Measurements from ENCODE around the gene SDK1.

The SDK1 gene

DNA sequence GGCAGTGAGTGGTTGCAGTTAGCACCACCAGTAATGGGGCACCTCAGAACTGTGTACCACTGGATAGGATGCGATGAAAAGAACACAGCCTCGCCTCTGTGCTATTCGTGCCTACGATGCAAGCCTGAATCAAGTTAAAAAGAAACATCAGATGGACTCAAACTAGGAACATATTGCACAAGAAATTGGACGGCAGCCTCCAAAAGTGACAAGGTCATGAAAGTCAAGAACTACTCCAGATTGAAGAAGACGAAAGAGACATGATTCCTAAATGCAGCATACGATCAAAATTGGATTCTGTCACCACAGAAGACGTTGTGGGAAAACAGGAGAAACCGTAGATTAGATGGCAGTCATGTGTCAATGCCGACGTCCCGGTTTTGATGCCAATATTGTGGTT lies 732.9 kb downstream of the SDK1 start:
- Histone ChIP-seq H4K20me1 (ENCODE audit: control insufficient read depth, insufficient read depth, low read depth, low read length) (no peaks in the 10 kb centered on the region), H3K9me3 (ENCODE audit: control insufficient read depth, insufficient read depth, low read length) (peaks cover 4% of the 10 kb centered on the region; the same call in 1 of the 2 replicates), H3K9me2 (replicated peaks; ENCODE audit: control insufficient read depth, low read length) (no peaks in the 10 kb centered on the region), H3K27ac (ENCODE audit: low read depth, low read length) (no peak overlapping the region), H3F3A (ENCODE audit: control insufficient read depth, insufficient read depth) (no peaks in the 10 kb centered on the region), H3K4me2 (ENCODE audit: low read length) (no peak overlapping the region), H3K79me2 (ENCODE audit: control insufficient read depth, low read length) (no peaks in the 10 kb centered on the region), H3K36me3 (ENCODE audit: control insufficient read depth, low read length) (no peaks in the 10 kb centered on the region), H3K4me1 (ENCODE audit: control insufficient read depth, low read length) (no peaks in the 10 kb centered on the region), H3K27me3 (ENCODE audit: control insufficient read depth, low read length) (no peaks in the 10 kb centered on the region), H3K4me3 (ENCODE audit: low read length) (no peak overlapping the region)
- TF ChIP-seq, protein P1, sequence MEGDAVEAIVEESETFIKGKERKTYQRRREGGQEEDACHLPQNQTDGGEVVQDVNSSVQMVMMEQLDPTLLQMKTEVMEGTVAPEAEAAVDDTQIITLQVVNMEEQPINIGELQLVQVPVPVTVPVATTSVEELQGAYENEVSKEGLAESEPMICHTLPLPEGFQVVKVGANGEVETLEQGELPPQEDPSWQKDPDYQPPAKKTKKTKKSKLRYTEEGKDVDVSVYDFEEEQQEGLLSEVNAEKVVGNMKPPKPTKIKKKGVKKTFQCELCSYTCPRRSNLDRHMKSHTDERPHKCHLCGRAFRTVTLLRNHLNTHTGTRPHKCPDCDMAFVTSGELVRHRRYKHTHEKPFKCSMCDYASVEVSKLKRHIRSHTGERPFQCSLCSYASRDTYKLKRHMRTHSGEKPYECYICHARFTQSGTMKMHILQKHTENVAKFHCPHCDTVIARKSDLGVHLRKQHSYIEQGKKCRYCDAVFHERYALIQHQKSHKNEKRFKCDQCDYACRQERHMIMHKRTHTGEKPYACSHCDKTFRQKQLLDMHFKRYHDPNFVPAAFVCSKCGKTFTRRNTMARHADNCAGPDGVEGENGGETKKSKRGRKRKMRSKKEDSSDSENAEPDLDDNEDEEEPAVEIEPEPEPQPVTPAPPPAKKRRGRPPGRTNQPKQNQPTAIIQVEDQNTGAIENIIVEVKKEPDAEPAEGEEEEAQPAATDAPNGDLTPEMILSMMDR (IDR thresholded peaks at IDR 0.05; ENCODE audit: low read depth, low read length, poor library complexity, severe bottlenecking): no peak
- TF ChIP-seq EZH2phosphoT487 (IDR thresholded peaks at IDR 0.05; ENCODE audit: borderline replicate concordance, low read length): no peak

DNA sequence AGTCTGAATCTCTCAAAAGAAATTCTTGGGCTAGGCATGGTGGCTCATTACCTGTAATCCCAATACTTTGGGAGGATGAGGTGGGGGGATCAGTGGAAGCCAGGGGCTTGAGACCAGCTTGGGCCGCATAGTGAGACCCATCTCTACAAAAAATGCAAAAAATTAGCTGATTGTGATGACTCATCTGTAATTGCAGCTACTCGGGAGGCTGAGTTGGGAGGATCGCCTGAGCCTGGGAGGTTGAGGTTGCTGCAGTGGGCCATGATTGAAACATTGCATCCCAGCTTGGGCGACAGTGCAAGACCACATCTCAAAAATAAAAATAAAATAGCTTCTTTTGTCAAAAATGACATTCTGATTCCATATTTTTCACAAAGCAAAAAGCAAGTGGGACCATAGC lies 736.3 kb downstream of the SDK1 start:
- Histone ChIP-seq H3K9me3 (ENCODE audit: control insufficient read depth, insufficient read depth, low read length) (0 out of 2 replicates have a peak, but pooled peaks cover 3% of the 10 kb centered on the region), H3K4me2 (ENCODE audit: low read length) (no peak overlapping the region), H4K20me1 (ENCODE audit: control insufficient read depth, insufficient read depth, low read depth, low read length) (no peaks in the 10 kb centered on the region), H3K79me2 (ENCODE audit: control insufficient read depth, low read length) (no peaks in the 10 kb centered on the region), H3K27ac (ENCODE audit: low read depth, low read length) (no peak overlapping the region), H3K27me3 (ENCODE audit: control insufficient read depth, low read length) (no peaks in the 10 kb centered on the region), H3K4me1 (ENCODE audit: control insufficient read depth, low read length) (no peaks in the 10 kb centered on the region; the same call in 1 of the 2 replicates), H3K4me3 (ENCODE audit: low read length) (no peak overlapping the region), H3F3A (ENCODE audit: control insufficient read depth, insufficient read depth) (no peaks in the 10 kb centered on the region), H3K9me2 (replicated peaks; ENCODE audit: control insufficient read depth, low read length) (no peaks in the 10 kb centered on the region), H3K36me3 (ENCODE audit: control insufficient read depth, low read length) (no peaks in the 10 kb centered on the region)
- TF ChIP-seq, protein P1 (IDR thresholded peaks at IDR 0.05; ENCODE audit: low read depth, low read length, poor library complexity, severe bottlenecking): no peak
- TF ChIP-seq EZH2phosphoT487 (IDR thresholded peaks at IDR 0.05; ENCODE audit: borderline replicate concordance, low read length): no peak

DNA sequence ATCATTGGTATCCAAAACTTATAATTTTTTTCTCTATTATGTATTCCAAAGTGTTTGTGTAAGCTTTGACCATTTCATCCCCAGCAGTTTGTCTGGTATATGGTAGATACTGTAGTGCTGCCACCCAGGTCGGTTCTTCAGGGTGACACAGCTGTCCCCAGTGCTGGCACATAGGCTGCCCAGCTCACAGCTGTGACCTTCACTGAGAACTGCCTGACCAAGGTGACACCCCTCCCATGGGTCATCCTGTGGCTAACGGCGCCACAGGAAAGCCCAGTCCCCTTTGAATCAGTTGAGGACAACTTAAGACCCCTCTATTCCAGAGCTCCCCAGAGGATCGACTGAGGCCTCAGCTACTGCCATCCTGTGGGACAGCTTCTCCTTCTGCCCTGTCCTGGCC lies 736.8 kb downstream of the SDK1 start:
- Histone ChIP-seq H3K27me3 (ENCODE audit: control insufficient read depth, low read length) (no peaks in the 10 kb centered on the region), H3K9me2 (replicated peaks; ENCODE audit: control insufficient read depth, low read length) (no peaks in the 10 kb centered on the region), H3K79me2 (ENCODE audit: control insufficient read depth, low read length) (no peaks in the 10 kb centered on the region), H3K4me1 (ENCODE audit: control insufficient read depth, low read length) (no peaks in the 10 kb centered on the region; the same call in 1 of the 2 replicates), H3K9me3 (ENCODE audit: control insufficient read depth, insufficient read depth, low read length) (0 out of 2 replicates have a peak, but pooled peaks cover 3% of the 10 kb centered on the region), H3K4me3 (ENCODE audit: low read length) (no peak overlapping the region), H3K27ac (ENCODE audit: low read depth, low read length) (no peak overlapping the region), H3K36me3 (ENCODE audit: control insufficient read depth, low read length) (no peaks in the 10 kb centered on the region), H3F3A (ENCODE audit: control insufficient read depth, insufficient read depth) (no peaks in the 10 kb centered on the region), H3K4me2 (ENCODE audit: low read length) (no peak overlapping the region), H4K20me1 (ENCODE audit: control insufficient read depth, insufficient read depth, low read depth, low read length) (no peaks in the 10 kb centered on the region)
- TF ChIP-seq, protein P1 (IDR thresholded peaks at IDR 0.05; ENCODE audit: low read depth, low read length, poor library complexity, severe bottlenecking): no peak
- TF ChIP-seq EZH2phosphoT487 (IDR thresholded peaks at IDR 0.05; ENCODE audit: borderline replicate concordance, low read length): no peak

All from DOHH2 (cell line).